HG02938 (cell line): ENCODE data around the gene MMGT1.
"Not testable (repeated sequence)": the region's sequence is repeated elsewhere in the genome, so short reads cannot be mapped to it uniquely, and the experiment has no call there.

Experiments used
- ATAC-seq: cut with Tn5 transposase; IDR thresholded peaks from one replicate; pipeline ENCODE4 v1.9.1; 2021; ENCODE audit warnings: mild to moderate bottlenecking, moderate library complexity; ENCODE audit not compliant: unreplicated experiment

Gene MMGT1

GRCh38 chrX:135927897-135928296 lies 45.9 kb downstream of the MMGT1 start:
- no peak for ATAC-seq

GRCh38 chrX:135923353-135923752 lies 50.4 kb downstream of the MMGT1 start:
- ATAC-seq, result no peak

GRCh38 chrX:135920516-135920915 lies 53.3 kb downstream of the MMGT1 start:
- ATAC-seq, result not testable (repeated sequence)

- ATAC-seq, result no peak
These were observed 59.4 kb downstream of the MMGT1 start for GRCh38 chrX:135914404-135914803.
